K562 (cell line): Measurements from ENCODE around the gene CYSTM1. TPM values are rescaled to one million over a fixed set of nuclear protein-coding genes. Genes with fewer than 3 reads are reported as not detected.

ENCODE experiments used
- CBX8 ChIP-seq: fragments of 200-600 bp; sonication (generic); IDR thresholded peaks from 2 replicates; pipeline ENCODE4 v1.6.1; 2012; ENCODE audit warnings: borderline replicate concordance, mixed run types, low read depth, mild to moderate bottlenecking, moderate library complexity, mixed read lengths, low read length, control low read depth, inconsistent platforms; ENCODE audit not compliant: poor library complexity, severe bottlenecking; ENCODE audit errors: extremely low read depth
- ESRRA ChIP-seq: fragments of 450-650 bp; IDR thresholded peaks from 2 replicates; pipeline ENCODE4 v1.6.1; 2014; ENCODE audit warnings: low read depth, mild to moderate bottlenecking, moderate library complexity, borderline replicate concordance
- FOXJ2 ChIP-seq: fragments of 200-800 bp; sonication (Bioruptor generic); IDR thresholded peaks from 2 replicates; pipeline ENCODE4 v1.6.1; 2016; ENCODE audit warnings: missing genetic modification characterization, missing compliant biosample characterization
- NCOA1 ChIP-seq: fragments of 450-650 bp; IDR thresholded peaks from 2 replicates; pipeline ENCODE4 v1.6.1; 2016; ENCODE audit warnings: low read depth
- POLR2A ChIP-seq: fragments of 450-650 bp; conservative IDR thresholded peaks from 2 replicates; pipeline ENCODE4 v1.6.1; 2016
- RAD51 ChIP-seq: fragments of 450-650 bp; IDR thresholded peaks from 2 replicates; pipeline ENCODE4 v1.7.1; 2016; ENCODE audit warnings: low read depth, mild to moderate bottlenecking, borderline replicate concordance
- RREB1 ChIP-seq: fragments of 250-450 bp; sonication (Bioruptor Pico); IDR thresholded peaks from 2 replicates; pipeline ENCODE4 v1.4.0; 2020
- SMARCA4 ChIP-seq: fragments of 450-650 bp; IDR thresholded peaks from 2 replicates; pipeline ENCODE4 v1.6.1; 2016
- SRSF1 ChIP-seq: fragments of 200-400 bp; formaldehyde crosslinking; IDR thresholded peaks from 2 replicates; pipeline ENCODE4 v1.6.1; 2017; ENCODE audit warnings: mild to moderate bottlenecking, low read depth, low read length, moderate library complexity
- TFAM ChIP-seq: fragments of 250-450 bp; sonication (Bioruptor Pico); conservative IDR thresholded peaks from 2 replicates; pipeline ENCODE4 v1.5.0; 2021; ENCODE audit warnings: mild to moderate bottlenecking, moderate library complexity
- TFE3 ChIP-seq: fragments of 450-650 bp; formaldehyde crosslinking; IDR thresholded peaks from 2 replicates; pipeline ENCODE4 v1.4.0; 2020; ENCODE audit warnings: mild to moderate bottlenecking, mixed read lengths
- TSC22D4 ChIP-seq: fragments of 450-650 bp; IDR thresholded peaks from 2 replicates; pipeline ENCODE4 v1.6.1; 2016; ENCODE audit warnings: missing genetic modification characterization, missing biosample characterization, control low read depth
- ZNF263 ChIP-seq: sonication (generic); formaldehyde crosslinking; IDR thresholded peaks from 2 replicates; pipeline ENCODE4 v1.8.0; 2022; ENCODE audit warnings: mild to moderate bottlenecking, missing genetic modification reagents, borderline replicate concordance
- ZNF76 ChIP-seq: fragments of 250-450 bp; sonication (Bioruptor Pico); IDR thresholded peaks from 2 replicates; pipeline ENCODE4 v1.4.0; 2020; ENCODE audit warnings: mild to moderate bottlenecking, moderate library complexity, borderline replicate concordance
- polyA plus RNA-seq, 8 experiments: library from polyadenylated mRNA; depleted of rRNA in 4 of 8; stranded (reverse) in 5 of 8; unstranded in 3 of 8; fragments of >200 nt; fragmentation: Nextera tagmentation in 2 of 8; fragmentation: Illumina TruSeq in 1 of 8; extraction: Ambion mirVana in 2 of 8; extraction: Trizol in 1 of 8; gene quantifications; 2 replicates each; pipeline versions ENCODE4 v1.2.1 to v1.2.3, GENCODE V29; 2011 to 2014; ENCODE audit warnings: inconsistent platforms in 1 of 8, missing spikeins in 1 of 8
- total RNA-seq, 7 experiments: library from RNA; depleted of rRNA in 6 of 7; stranded (reverse); fragments of >200 nt in 6 of 7; fragmentation: Illumina TruSeq in 2 of 7; extraction: Trizol in 2 of 7; gene quantifications; 2 replicates each; pipeline versions ENCODE4 v1.2.1 to v1.2.3, GENCODE V29; 2011 to 2021; ENCODE audit warnings: low replicate concordance in 1 of 7

CYSTM1 gene
- total and polyA plus RNA-seq, 9 of the 15 experiments (the other 6 are each of a cell fraction or from before 2014, with no cell fraction given): 76.1 to 422 (median 108) TPM

GRCh38 chr5:140262221-140262620, 87.2 kb downstream of the CYSTM1 start (continued):
- TF ChIP-seq SRSF1 (no peak), ESRRA (no peak), TSC22D4 (tag) (no peak), RAD51 (peak; percentile 45; the same call in 1 of the 2 replicates), TFAM (CRISPR knock-in tag) (no peak), FOXJ2 (0 out of 2 replicates have a peak, but pooled peaks have one; percentile 6), ZNF263 (no peak), ZNF76 (CRISPR knock-in tag) (no peak), RREB1 (no peak), NCOA1 (no peak), POLR2A (no peak), CBX8 (no peak), TFE3 (peak; percentile 60), SMARCA4 (no peak)
